Measurements from ENCODE around the gene GFRA1.

DNA sequence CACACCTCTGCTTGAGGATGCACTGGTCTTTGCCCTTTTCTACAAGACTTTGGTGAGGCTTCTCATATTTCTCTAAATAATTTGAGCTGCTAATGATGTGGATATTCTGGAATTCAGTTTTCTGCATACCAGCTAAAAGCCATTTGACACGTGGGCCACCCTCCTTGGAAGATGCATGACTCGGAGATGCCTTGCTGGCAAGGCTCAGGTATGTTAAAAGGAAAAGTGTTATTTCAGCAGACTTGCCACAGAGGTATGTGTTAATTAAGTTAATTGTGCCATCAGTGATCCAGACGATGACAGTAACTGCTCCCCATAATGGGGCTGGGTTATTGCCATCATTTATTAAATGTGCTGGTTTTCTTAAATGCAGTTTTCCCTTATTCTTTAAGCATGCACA is 8.8 kb upstream of the GFRA1 start:
- TF ChIP-seq ZNF791 (tag by site-specific recombination; IDR thresholded peaks at IDR 0.05) (no peak), KLF10 (tag by site-specific recombination; IDR thresholded peaks at IDR 0.05) (no peak), ZNF548 (tag by site-specific recombination; IDR thresholded peaks at IDR 0.05) (no peak), SP3 (tag by site-specific recombination; IDR thresholded peaks at IDR 0.05) (no peak), ZXDB (tag by site-specific recombination; IDR thresholded peaks at IDR 0.05) (no peak), YY1 (tag by site-specific recombination; IDR thresholded peaks at IDR 0.05) (no peak), ZNF138 (tag by site-specific recombination; IDR thresholded peaks at IDR 0.05; ENCODE audit: borderline replicate concordance) (no peak), ZBTB1 (tag by site-specific recombination; IDR thresholded peaks at IDR 0.05) (no peak), GLIS2 (tag by site-specific recombination; IDR thresholded peaks at IDR 0.05) (no peak)
- TF ChIP-seq, protein P1, sequence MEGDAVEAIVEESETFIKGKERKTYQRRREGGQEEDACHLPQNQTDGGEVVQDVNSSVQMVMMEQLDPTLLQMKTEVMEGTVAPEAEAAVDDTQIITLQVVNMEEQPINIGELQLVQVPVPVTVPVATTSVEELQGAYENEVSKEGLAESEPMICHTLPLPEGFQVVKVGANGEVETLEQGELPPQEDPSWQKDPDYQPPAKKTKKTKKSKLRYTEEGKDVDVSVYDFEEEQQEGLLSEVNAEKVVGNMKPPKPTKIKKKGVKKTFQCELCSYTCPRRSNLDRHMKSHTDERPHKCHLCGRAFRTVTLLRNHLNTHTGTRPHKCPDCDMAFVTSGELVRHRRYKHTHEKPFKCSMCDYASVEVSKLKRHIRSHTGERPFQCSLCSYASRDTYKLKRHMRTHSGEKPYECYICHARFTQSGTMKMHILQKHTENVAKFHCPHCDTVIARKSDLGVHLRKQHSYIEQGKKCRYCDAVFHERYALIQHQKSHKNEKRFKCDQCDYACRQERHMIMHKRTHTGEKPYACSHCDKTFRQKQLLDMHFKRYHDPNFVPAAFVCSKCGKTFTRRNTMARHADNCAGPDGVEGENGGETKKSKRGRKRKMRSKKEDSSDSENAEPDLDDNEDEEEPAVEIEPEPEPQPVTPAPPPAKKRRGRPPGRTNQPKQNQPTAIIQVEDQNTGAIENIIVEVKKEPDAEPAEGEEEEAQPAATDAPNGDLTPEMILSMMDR (tag by site-specific recombination; IDR thresholded peaks at IDR 0.05) = no peak
- TF ChIP-seq, protein P2, sequence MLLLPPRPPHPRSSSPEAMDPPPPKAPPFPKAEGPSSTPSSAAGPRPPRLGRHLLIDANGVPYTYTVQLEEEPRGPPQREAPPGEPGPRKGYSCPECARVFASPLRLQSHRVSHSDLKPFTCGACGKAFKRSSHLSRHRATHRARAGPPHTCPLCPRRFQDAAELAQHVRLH (tag by site-specific recombination; IDR thresholded peaks at IDR 0.05) = no peak

Data from HEK293 (cell line).